Right atrium auricular region (tissue), 2 donors: ENCODE results near the gene NT5M. TPM values are rescaled to one million over a fixed set of nuclear protein-coding genes. Genes with fewer than 3 reads are reported as not detected.

Experiments used
- DNase-seq: peaks from one replicate; pipeline ENCODE4 v3.0.0-alpha.2; 2019; ENCODE audit warnings: low spot score
- H3K27ac ChIP-seq, 2 donors: fragments of 200-600 bp; sonication (generic); 1 replicate in 1 of 2; 2 replicates in 1 of 2; pipeline ENCODE4 v1.5.1; 2016 to 2019
- H3K27me3 ChIP-seq, 2 donors: fragments of 200-600 bp; sonication (generic); one replicate each; pipeline versions ENCODE4 v1.5.1 to v1.6.0; 2017 to 2019
- H3K36me3 ChIP-seq: fragments of 200-600 bp; sonication (generic); one replicate; pipeline ENCODE4 v1.5.1; 2016
- H3K4me1 ChIP-seq, 2 donors: fragments of 200-600 bp; sonication (generic); one replicate each; pipeline versions ENCODE4 v1.5.1 to v1.6.0; 2017 to 2019
- H3K4me3 ChIP-seq, 2 donors: fragments of 200-600 bp; sonication (generic); 1 replicate in 1 of 2; 2 replicates in 1 of 2; pipeline ENCODE4 v1.5.1; 2017 to 2019; ENCODE audit warnings: mild to moderate bottlenecking in 1 of 2, moderate library complexity in 1 of 2
- H3K9me3 ChIP-seq, 2 donors: fragments of 200-600 bp; sonication (generic); one replicate each; pipeline ENCODE4 v1.5.1; 2019
- CTCF ChIP-seq, 2 donors: fragments of 200-600 bp; sonication (generic); IDR thresholded peaks; one replicate each; pipeline ENCODE4 v1.5.1; 2019; ENCODE audit warnings: antibody characterized with exemption in 2 of 2
- total RNA-seq, 2 donors: library from RNA; depleted of rRNA; stranded (reverse); fragments of >200 nt; gene quantifications; one replicate each; pipeline ENCODE4 v1.1.0, GENCODE V29; 2016

NT5M gene
- total RNA-seq, 2 donors from 2014 or later: 4.3 to 6.7 TPM

- DNase-seq: no peak
- Histone ChIP-seq H3K9me3 (no peaks in the 10 kb centered on the region), H3K4me1 (peaks cover 0 to 19% of the 10 kb centered on the region in 2 donors), H3K27ac (no peak overlapping the region), H3K27me3 (no peaks in the 10 kb centered on the region), H3K36me3 (no peaks in the 10 kb centered on the region), H3K4me3 (no peak overlapping the region)
- no peak for TF ChIP-seq CTCF (IDR thresholded peaks at IDR 0.05)
Observed at GRCh38 chr17:17356931-17357270, 53.7 kb downstream of the NT5M start.

- no peak for DNase-seq
- Histone ChIP-seq H3K4me3 (no peak overlapping the region), H3K4me1 (peaks cover 0 to 18% of the 10 kb centered on the region in 2 donors), H3K27me3 (no peaks in the 10 kb centered on the region), H3K9me3 (no peaks in the 10 kb centered on the region), H3K36me3 (no peaks in the 10 kb centered on the region), H3K27ac (peak overlapping the region; percentile 35)
- no peak for TF ChIP-seq CTCF (IDR thresholded peaks at IDR 0.05)
Observed at GRCh38 chr17:17358060-17358751, 55.0 kb downstream of the NT5M start.

- peaks cover 0 to 18% of the 10 kb centered on the region in 2 donors for H3K4me1 ChIP-seq
- H3K36me3 ChIP-seq: no peaks in the 10 kb centered on the region
- H3K27me3 ChIP-seq: no peaks in the 10 kb centered on the region
- no peak for DNase-seq
- no peak overlapping the region for H3K4me3 ChIP-seq
- TF ChIP-seq CTCF (IDR thresholded peaks at IDR 0.05): no peak
- H3K9me3 ChIP-seq: no peaks in the 10 kb centered on the region
- H3K27ac ChIP-seq: peak overlapping the region; percentile 35
Observed at GRCh38 chr17:17358866-17359265, 55.7 kb downstream of the NT5M start.

- Histone ChIP-seq H3K4me1 (peaks cover 0 to 18% of the 10 kb centered on the region in 2 donors), H3K4me3 (no peak overlapping the region), H3K27ac (peak overlapping the region; percentile 6 to 35), H3K36me3 (no peaks in the 10 kb centered on the region), H3K9me3 (no peaks in the 10 kb centered on the region), H3K27me3 (no peaks in the 10 kb centered on the region)
- no peak for DNase-seq
- no peak for TF ChIP-seq CTCF (IDR thresholded peaks at IDR 0.05)
Observed at GRCh38 chr17:17359271-17359670, 56.1 kb downstream of the NT5M start.

GRCh38 chr17:17360087-17360730 lies 57.0 kb downstream of the NT5M start:
- no peaks in the 10 kb centered on the region for H3K9me3 ChIP-seq
- TF ChIP-seq CTCF (IDR thresholded peaks at IDR 0.05): no peak
- no peak overlapping the region for H3K4me3 ChIP-seq
- H3K27me3 ChIP-seq: no peaks in the 10 kb centered on the region
- no peak for DNase-seq
- H3K27ac ChIP-seq: no peak overlapping the region
- no peaks in the 10 kb centered on the region for H3K36me3 ChIP-seq
- H3K4me1 ChIP-seq: peaks cover 0 to 13% of the 10 kb centered on the region in 2 donors

- H3K27ac ChIP-seq: no peak overlapping the region
- no peaks in the 10 kb centered on the region for H3K27me3 ChIP-seq
- no peak for TF ChIP-seq CTCF (IDR thresholded peaks at IDR 0.05)
Observed at GRCh38 chr17:17361543-17361866, 58.3 kb downstream of the NT5M start.

More at GRCh38 chr17:17361543-17361866, 58.3 kb downstream of the NT5M start:
- peaks cover 0 to 7% of the 10 kb centered on the region in 2 donors for H3K4me1 ChIP-seq
- no peak for DNase-seq
- H3K36me3 ChIP-seq: no peaks in the 10 kb centered on the region
- H3K4me3 ChIP-seq: no peak overlapping the region
- no peaks in the 10 kb centered on the region for H3K9me3 ChIP-seq
